Endothelial cell of umbilical vein (primary cell): ENCODE results near the gene EPHA10. TPM values are rescaled to one million over a fixed set of nuclear protein-coding genes. Genes with fewer than 3 reads are reported as not detected.

Experiments
- BruUV-seq: library from RNA; stranded (reverse); fragments of 400-500 nt; replicated peaks from 2 replicates; lab custom pipeline; 2021; lab: Mats Ljungman, UMichigan
- CTCF ChIA-PET: fragments of 300-600, 350-600 bp; sonication (Branson Sonifier 250); formaldehyde crosslinking; loops from one replicate; lab custom pipeline; 2021; ENCODE audit warnings: antibody characterized with exemption, inconsistent platforms; lab: Charles Lee
- POLR2A ChIA-PET: fragments of 300-600, 350-600 bp; sonication (Branson Sonifier 250); formaldehyde crosslinking; loops from one replicate; lab custom pipeline; 2021; ENCODE audit warnings: antibody characterized with exemption, inconsistent platforms; lab: Charles Lee
- DNase-seq: peaks from one replicate; pipeline ENCODE4 v3.0.0-alpha.2; 2011; ENCODE audit warnings: low read depth, low spot score
- FAIRE-seq: peaks from 2 replicates; lab custom pipeline; 2011; peaks lifted over from hg19 to GRCh38; lab: Jason Lieb, UNC
- H2AFZ ChIP-seq: 2 replicates; pipeline ENCODE4 v1.6.0; 2012; ENCODE audit warnings: low read depth, low read length, control low read depth, inconsistent platforms
- H3K27ac ChIP-seq: 2 replicates; pipeline ENCODE4 v1.5.1; 2011; ENCODE audit warnings: low read depth, mild to moderate bottlenecking, control low read depth, low read length, moderate library complexity; ENCODE audit not compliant: insufficient read depth
- H3K27me3 ChIP-seq, 2 experiments: 2 replicates each; pipeline versions ENCODE4 v1.6.0 to v1.6.1; 2011; ENCODE audit warnings: low read length in 2 of 2, mixed read lengths in 1 of 2; ENCODE audit not compliant: control insufficient read depth in 2 of 2, insufficient read depth in 2 of 2
- H3K36me3 ChIP-seq, 2 experiments: 2 replicates in 1 of 2; 3 replicates in 1 of 2; pipeline ENCODE4 v1.5.1; 2011; ENCODE audit warnings: low read length in 2 of 2, mild to moderate bottlenecking in 1 of 2, moderate library complexity in 1 of 2; ENCODE audit not compliant: control insufficient read depth in 2 of 2, insufficient read depth in 2 of 2; ENCODE audit errors: extremely low read depth in 1 of 2
- H3K4me1 ChIP-seq: 3 replicates; pipeline ENCODE4 v1.5.1; 2011; ENCODE audit warnings: mild to moderate bottlenecking, low read length; ENCODE audit not compliant: control insufficient read depth, insufficient read depth; ENCODE audit errors: extremely low read depth
- H3K4me2 ChIP-seq: 2 replicates; pipeline ENCODE4 v1.6.1; 2011; ENCODE audit warnings: low read length, control low read depth, mixed read lengths; ENCODE audit not compliant: insufficient read depth
- H3K4me3 ChIP-seq, 3 experiments: fragments of 200-600 bp in 1 of 3; sonication (generic), shearing (Covaris generic) in 1 of 3; replicated peaks in 1 of 3; 2 replicates each; pipeline ENCODE4 v1.5.1; 2011 to 2016; ENCODE audit warnings: control low read depth in 3 of 3, low read length in 3 of 3, mild to moderate bottlenecking in 2 of 3, inconsistent platforms in 1 of 3, low read depth in 1 of 3, moderate library complexity in 1 of 3; ENCODE audit not compliant: insufficient read depth in 1 of 3
- H3K79me2 ChIP-seq: 2 replicates; pipeline ENCODE4 v1.6.0; 2012; ENCODE audit warnings: low read length, inconsistent platforms; ENCODE audit not compliant: control insufficient read depth, insufficient read depth
- H3K9ac ChIP-seq: replicated peaks from 2 replicates; pipeline ENCODE3; 2011; ENCODE audit warnings: low read length, control low read depth; ENCODE audit not compliant: insufficient read depth; ENCODE audit errors: extremely low read depth
- H3K9me1 ChIP-seq: replicated peaks from 3 replicates; pipeline ENCODE4 v1.6.0; 2011; ENCODE audit warnings: mild to moderate bottlenecking, low read length; ENCODE audit not compliant: control insufficient read depth, insufficient read depth; ENCODE audit errors: extremely low read depth
- H3K9me3 ChIP-seq: replicated peaks from 2 replicates; pipeline ENCODE4 v1.5.1; 2012; ENCODE audit warnings: low read length, inconsistent platforms; ENCODE audit not compliant: control insufficient read depth, insufficient read depth
- H4K20me1 ChIP-seq: replicated peaks from 2 replicates; pipeline ENCODE3; 2011; ENCODE audit warnings: mild to moderate bottlenecking, low read length; ENCODE audit not compliant: control insufficient read depth, insufficient read depth; ENCODE audit errors: extremely low read depth
- CTCF ChIP-seq, 2 donors: IDR thresholded peaks; 1 replicate in 1 of 2; 2 replicates in 1 of 2; pipeline ENCODE4 v1.5.1; 2011; ENCODE audit warnings: low read length in 2 of 2, mild to moderate bottlenecking in 2 of 2, moderate library complexity in 2 of 2, control low read depth in 1 of 2, inconsistent platforms in 1 of 2, low read depth in 1 of 2; ENCODE audit not compliant: insufficient read depth in 1 of 2; ENCODE audit errors: extremely low read depth in 1 of 2
- EZH2 ChIP-seq: IDR thresholded peaks from 2 replicates; pipeline ENCODE4 v1.6.1; 2012; ENCODE audit warnings: borderline replicate concordance, low read depth, mild to moderate bottlenecking, moderate library complexity, low read length, inconsistent platforms; ENCODE audit not compliant: severe bottlenecking
- FOS ChIP-seq: IDR thresholded peaks from 2 replicates; pipeline ENCODE4 v1.6.1; 2011; ENCODE audit warnings: mild to moderate bottlenecking, low read length, moderate library complexity, borderline replicate concordance; ENCODE audit not compliant: insufficient read depth
- GATA2 ChIP-seq: IDR thresholded peaks from 2 replicates; pipeline ENCODE4 v1.7.0; 2011; ENCODE audit warnings: low read depth, mild to moderate bottlenecking, moderate library complexity, mixed read lengths, low read length; ENCODE audit not compliant: insufficient read length, insufficient read depth
- JUN ChIP-seq: IDR thresholded peaks from 2 replicates; pipeline ENCODE4 v1.6.1; 2011; ENCODE audit warnings: borderline replicate concordance, low read depth; ENCODE audit not compliant: insufficient read length, insufficient read depth
- MAX ChIP-seq: IDR thresholded peaks from 2 replicates; pipeline ENCODE4 v1.6.1; 2011; ENCODE audit not compliant: insufficient read depth, insufficient read length
- MYC ChIP-seq: IDR thresholded peaks from one replicate; pipeline ENCODE4 v1.6.1; 2011; ENCODE audit warnings: mild to moderate bottlenecking, low read depth, low read length
- POLR2A ChIP-seq: IDR thresholded peaks from 2 replicates; pipeline ENCODE4 v1.6.1; 2012; ENCODE audit warnings: low read depth, mild to moderate bottlenecking, control low read depth, low read length
- POLR2AphosphoS5 ChIP-seq: IDR thresholded peaks from 2 replicates; pipeline ENCODE4 v1.6.1; 2012; ENCODE audit warnings: low read depth, mild to moderate bottlenecking, control low read depth, low read length, moderate library complexity; ENCODE audit not compliant: insufficient read depth
- dilution Hi-C: fragments of 300-500 bp; cut with MboI; formaldehyde crosslinking; loops from one replicate; pipeline ENCODE4 v1.15.0; 2019; ENCODE audit warnings: low sequenced_read_pairs; ENCODE audit not compliant: extremely low pct_ligation_motif_present
- intact Hi-C: fragments of 100-400 bp; cut with micrococcal nuclease; formaldehyde crosslinking; loops from one replicate; pipeline ENCODE4 v1.10.0; 2022
- polyA plus RNA-seq, 4 experiments: library from polyadenylated mRNA; depleted of rRNA in 3 of 4; stranded (reverse) in 3 of 4; unstranded in 1 of 4; fragments of >200 nt; gene quantifications; 2 replicates each; pipeline versions ENCODE4 v1.2.1 to v1.2.3, GENCODE V29; 2011 to 2012; ENCODE audit warnings: missing spikeins in 1 of 4
- total RNA-seq: library from RNA; stranded (reverse); gene quantifications from 2 replicates; pipeline ENCODE4 v1.2.3, GENCODE V29; 2021

The EPHA10 gene
- total and polyA plus RNA-seq, 2 donors (not counting 3 experiments of a cell fraction or from before 2014, with no cell fraction given), result not detected

GRCh38 chr1:37741130-37741529, 23.8 kb downstream of the EPHA10 start:
- H3K36me3 ChIP-seq, result no peaks in the 10 kb centered on the region
- no peak overlapping the region for H2AFZ ChIP-seq
- H3K4me1 ChIP-seq, result no peaks in the 10 kb centered on the region
- no TSS peak for BruUV-seq
- intact Hi-C loops (no loop called here), dilution Hi-C loops (no loop called here)
- ChIA-PET POLR2A (no interaction called here), CTCF (interaction anchor here (1.0 kb wide), 1 partner anchor 21 kb away, joined by 3 read pairs; no protein-coding TSS in a partner anchor)
- H3K4me3 ChIP-seq, result no peak overlapping the region
- peaks cover 0 to 2% of the 10 kb centered on the region in 2 experiments for H3K27me3 ChIP-seq
- H3K4me2 ChIP-seq, result no peak overlapping the region
- H3K27ac ChIP-seq, result no peak overlapping the region
- no peak overlapping the region for H3K9ac ChIP-seq
- FAIRE-seq (no peak), DNase-seq (no peak)
- TF ChIP-seq POLR2A (no peak), POLR2AphosphoS5 (no peak), GATA2 (no peak), MYC (no peak), EZH2 (no peak), JUN (no peak), CTCF (IDR thresholded peaks at IDR 0.05; ENCODE audit: extremely low read depth in 1 of 2, insufficient read depth in 1 of 2, low read depth in 1 of 2, low read length in 2 of 2) (no peak), FOS (no peak), MAX (no peak)
- H3K79me2 ChIP-seq, result no peaks in the 10 kb centered on the region
- H3K9me3 ChIP-seq, result no peaks in the 10 kb centered on the region
- H4K20me1 ChIP-seq, result no peaks in the 10 kb centered on the region
- H3K9me1 ChIP-seq, result no peaks in the 10 kb centered on the region
